Pancreas (tissue), 10 donors: Measurements from ENCODE around the gene RAPGEF6. TPM values are rescaled to one million over a fixed set of nuclear protein-coding genes. Genes with fewer than 3 reads are reported as not detected.
"Not testable (repeated sequence)": the region's sequence is repeated elsewhere in the genome, so short reads cannot be mapped to it uniquely, and the experiment has no call there.

Experiments used
- ATAC-seq, 4 donors: fragments of 200-7000 bp; cut with Tn5 transposase; one replicate each; pipeline versions ENCODE4 v1.8.0 to v1.9.1; 2020; ENCODE audit warnings: mild to moderate bottlenecking in 4 of 4, moderate library complexity in 4 of 4
- DNase-seq, 6 donors: peaks; one replicate each; pipeline ENCODE4 v3.0.0-alpha.2; 2020
- FAIRE-seq: peaks from 2 replicates; lab custom pipeline; 2012; peaks lifted over from hg19 to GRCh38; lab: Jason Lieb, UNC
- H3K27ac ChIP-seq, 4 donors: fragments of 200-600 bp; sonication (generic); 1 replicate in 3 of 4; 2 replicates in 1 of 4; pipeline versions ENCODE4 v1.5.0 to v1.8.0; 2020
- H3K27me3 ChIP-seq, 4 donors: fragments of 200-600 bp; one replicate each; pipeline ENCODE4 v1.8.0; 2021
- H3K36me3 ChIP-seq, 3 donors: fragments of 200-600 bp; sonication (generic) in 1 of 3; one replicate each; pipeline versions ENCODE4 v1.5.0 to v1.8.0; 2020 to 2021
- H3K4me1 ChIP-seq, 3 donors: fragments of 200-600 bp; one replicate each; pipeline ENCODE4 v1.8.0; 2021
- H3K4me3 ChIP-seq, 4 donors: fragments of 200-600 bp; sonication (generic) in 2 of 4; one replicate each; pipeline versions ENCODE4 v1.5.0 to v1.8.0; 2020 to 2021
- H3K9me3 ChIP-seq, 4 donors: fragments of 200-600 bp; one replicate each; pipeline ENCODE4 v1.8.0; 2021
- CTCF ChIP-seq, 4 donors: fragments of 200-600 bp; sonication (generic) in 3 of 4; IDR thresholded peaks; one replicate each; pipeline versions ENCODE4 v1.5.0 to v1.8.0; 2021; ENCODE audit warnings: antibody characterized with exemption in 4 of 4
- WGBS, 2 donors: extraction: QIAGEN DNeasy Blood & Tissue Kit; methylation state at CpG; one replicate each; pipeline ENCODE4 v1.1.7; 2013; 5-methylcytosine and 5-hydroxymethylcytosine counted together
- intact Hi-C, 3 donors: fragments of 100-400 bp; cut with DNase I; formaldehyde crosslinking; loops; one replicate each; pipeline versions ENCODE4 v1.11.1 to v1.14.2; 2022
- polyA plus RNA-seq, 2 donors: library from polyadenylated mRNA; stranded (reverse); fragments of 200-250 nt; gene quantifications; one replicate each; pipeline ENCODE4 v1.2.3, GENCODE V29; 2013
- total RNA-seq, 6 donors: library from RNA; stranded (reverse); fragmentation: NEBNext Ultra II Directional in 4 of 6; extraction: Animal tissue kit (Norgen Biotek cat#: 25700) in 4 of 6; gene quantifications; one replicate each; pipeline versions ENCODE4 v1.2.1 to v1.2.4, GENCODE V29; 2021 to 2023
- donor health status: healthy with polysubstance abuse.
- donor health status: DM: no; HTN: no; CAD: no; lungs with moderate emphysema.
- donor health status: DM: no; HTN: no; CAD: no.
- donor health status: control.
- donor health status: control.
- donor health status: Bipolar disorder and iron deficiency.
- donor health status: DM: yes; HTN: yes; CAD: no.
- donor health status: DM: no; HTN: no; CAD: no.
- donor health status: DM: no; HTN: no; CAD: no.
- donor health status: DM: yes; HTN: yes; CAD: no.

The RAPGEF6 gene
- total and polyA plus RNA-seq, 8 donors = 1.7 to 13.2 (median 6.7) TPM

- intact Hi-C loops = no loop called here
- Histone ChIP-seq H3K27me3 (no peaks in the 10 kb centered on the region), H3K9me3 (no peaks in the 10 kb centered on the region), H3K27ac (peak overlapping the region in 2 of 4 donors; percentile 7 to 13), H3K36me3 (peaks cover 0 to 8% (median 0%) of the 10 kb centered on the region in 3 donors), H3K4me1 (peaks cover 0 to 45% (median 6%) of the 10 kb centered on the region in 3 donors), H3K4me3 (no peak overlapping the region)
- DNase-seq (no peak), ATAC-seq (no peak), FAIRE-seq (no peak)
- TF ChIP-seq CTCF (IDR thresholded peaks at IDR 0.05) = no peak
- WGBS, 2 donors = 41% methylated on average over 2 of the region's 2 CpGs
Measured at GRCh38 chr5:131381777-131382176, 253.3 kb downstream of the RAPGEF6 start.

DNA sequence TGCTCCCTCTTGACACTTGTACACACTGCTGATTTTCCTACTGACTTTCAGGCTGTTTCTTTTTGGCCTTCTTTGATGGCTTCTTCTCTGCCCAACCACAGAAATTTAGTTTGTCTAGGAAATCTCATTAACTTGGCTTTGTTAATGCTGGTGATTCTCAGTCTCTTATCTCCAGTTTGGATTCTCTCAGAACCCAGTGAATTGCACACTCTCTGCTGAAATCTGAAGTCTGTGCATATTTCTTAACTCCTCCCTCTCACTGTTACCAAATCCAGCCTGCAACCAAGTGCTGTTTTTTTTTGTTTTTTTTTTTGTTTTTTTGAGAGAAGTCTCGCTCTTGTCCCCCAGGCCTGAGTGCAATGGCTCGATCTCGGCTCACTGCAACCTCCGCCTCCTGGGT, 254.0 kb downstream of the RAPGEF6 start:
- intact Hi-C loops = no loop called here
- Histone ChIP-seq H3K4me3 (no peak overlapping the region), H3K4me1 (peaks cover 0 to 40% (median 6%) of the 10 kb centered on the region in 3 donors), H3K36me3 (peaks cover 0 to 7% (median 0%) of the 10 kb centered on the region in 3 donors), H3K9me3 (no peaks in the 10 kb centered on the region), H3K27ac (peak overlapping the region in 1 of 4 donors; percentile 67), H3K27me3 (no peaks in the 10 kb centered on the region)
- no peak for FAIRE-seq
- TF ChIP-seq CTCF (IDR thresholded peaks at IDR 0.05) = no peak
- ATAC-seq = peak in 1 of 4 donors; percentile 8
- no peak for DNase-seq
- WGBS, 2 donors = 98 to 99% methylated on average over 4 of the region's 4 CpGs

DNA sequence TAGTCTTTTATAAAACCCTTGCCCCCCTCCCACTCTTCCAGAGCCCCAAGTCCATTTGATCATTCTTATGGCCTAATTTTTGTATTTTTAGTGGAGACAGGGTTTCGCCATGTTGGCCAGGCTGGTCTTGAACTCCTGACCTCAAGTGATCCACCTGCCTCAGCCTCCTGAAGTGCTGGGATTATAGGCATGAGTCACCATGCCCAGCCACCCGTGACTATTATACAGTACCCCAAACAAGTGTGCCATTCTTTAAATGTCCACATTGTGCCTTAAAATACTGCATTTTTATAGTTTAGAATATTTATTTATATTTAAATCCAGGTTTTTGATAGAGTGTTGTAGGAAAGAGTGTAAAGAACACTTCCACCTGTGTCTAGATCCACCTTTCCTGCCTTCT, 254.8 kb downstream of the RAPGEF6 start:
- H3K4me3 ChIP-seq, H3K27me3 ChIP-seq, FAIRE-seq, intact Hi-C loops, ATAC-seq, H3K9me3 ChIP-seq, H3K36me3 ChIP-seq, DNase-seq: not testable (repeated sequence)
- Histone ChIP-seq H3K4me1 (peaks cover 0 to 40% (median 6%) of the 10 kb centered on the region in 3 donors), H3K27ac (peak overlapping the region in 3 of 4 donors; percentile 14 to 81 (median 67))
- WGBS, 2 donors = 85 to 95% methylated on average over 2 of the region's 2 CpGs

- H3K36me3 ChIP-seq = no peaks in the 10 kb centered on the region
- WGBS, 2 donors = 60 to 61% methylated on average over 7 of the region's 7 CpGs
- H3K4me1 ChIP-seq = peaks cover 0 to 40% (median 6%) of the 10 kb centered on the region in 3 donors
- intact Hi-C loops = no loop called here
- no peaks in the 10 kb centered on the region for H3K9me3 ChIP-seq
- H3K27me3 ChIP-seq = no peaks in the 10 kb centered on the region
- DNase-seq (peak in 1 of 6 donors; percentile 10), ATAC-seq (peak; percentile 28 to 77 (median 68)), FAIRE-seq (no peak)
- TF ChIP-seq CTCF (IDR thresholded peaks at IDR 0.05) = no peak
- peak overlapping the region in 3 of 4 donors; percentile 14 to 81 (median 67) for H3K27ac ChIP-seq
- H3K4me3 ChIP-seq = no peak overlapping the region
Measured at GRCh38 chr5:131379723-131380122, 255.3 kb downstream of the RAPGEF6 start.

DNA sequence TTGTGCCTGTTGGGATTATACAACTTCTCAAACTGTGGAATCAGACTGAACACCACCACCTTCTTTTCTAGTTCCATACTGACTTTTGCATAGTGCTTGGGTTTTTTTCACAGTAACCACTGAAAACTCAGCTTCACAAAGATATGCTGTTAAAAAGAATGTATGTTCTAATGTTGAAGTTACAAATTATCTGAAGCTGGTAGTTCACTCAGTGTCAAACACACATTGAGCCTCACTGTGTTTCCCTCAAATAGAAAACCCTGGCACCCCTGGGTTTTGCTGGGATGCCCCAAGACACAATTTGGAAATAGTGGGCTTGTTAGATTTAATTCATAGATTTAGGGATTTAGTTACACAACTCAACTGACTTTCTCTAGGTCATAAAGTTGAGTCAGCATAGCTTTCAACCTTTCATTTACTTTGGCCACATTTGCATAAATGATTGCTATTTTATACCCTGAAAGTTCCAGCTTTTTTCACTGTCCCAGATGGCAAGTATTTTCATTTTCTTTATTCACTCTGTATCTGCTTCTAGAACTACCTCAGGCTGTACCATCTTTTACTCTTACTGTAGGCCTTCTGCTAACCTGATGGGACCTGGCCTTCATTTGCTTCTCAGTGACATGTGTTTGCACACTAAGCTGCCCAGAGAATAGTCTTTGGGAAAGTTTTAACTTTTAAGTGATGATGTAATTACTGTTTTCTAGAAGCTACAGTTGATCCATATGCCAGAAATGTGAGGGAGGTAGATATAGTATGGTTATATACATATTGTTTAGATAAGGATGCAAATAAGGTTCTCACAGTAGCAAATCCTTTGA, 256.1 kb downstream of the RAPGEF6 start:
- TF ChIP-seq CTCF (IDR thresholded peaks at IDR 0.05) = no peak
- H3K4me1 ChIP-seq = peaks cover 0 to 40% (median 6%) of the 10 kb centered on the region in 3 donors
- H3K36me3 ChIP-seq = no peaks in the 10 kb centered on the region
- ATAC-seq (peak in 2 of 4 donors; percentile 22 to 31), FAIRE-seq (no peak), DNase-seq (no peak)
- H3K9me3 ChIP-seq = no peaks in the 10 kb centered on the region
- intact Hi-C loops = no loop called here
- peak overlapping the region in 3 of 4 donors; percentile 14 to 81 (median 67) for H3K27ac ChIP-seq
- H3K27me3 ChIP-seq = no peaks in the 10 kb centered on the region
- no peak overlapping the region for H3K4me3 ChIP-seq
